ENCODE data around the gene MYMK. TPM values are rescaled to one million over a fixed set of nuclear protein-coding genes. Genes with fewer than 3 reads are reported as not detected.

Gene MYMK
- total and polyA plus RNA-seq, 2 of the 4 experiments (the other 2 are of a cell fraction), result not detected

DNA sequence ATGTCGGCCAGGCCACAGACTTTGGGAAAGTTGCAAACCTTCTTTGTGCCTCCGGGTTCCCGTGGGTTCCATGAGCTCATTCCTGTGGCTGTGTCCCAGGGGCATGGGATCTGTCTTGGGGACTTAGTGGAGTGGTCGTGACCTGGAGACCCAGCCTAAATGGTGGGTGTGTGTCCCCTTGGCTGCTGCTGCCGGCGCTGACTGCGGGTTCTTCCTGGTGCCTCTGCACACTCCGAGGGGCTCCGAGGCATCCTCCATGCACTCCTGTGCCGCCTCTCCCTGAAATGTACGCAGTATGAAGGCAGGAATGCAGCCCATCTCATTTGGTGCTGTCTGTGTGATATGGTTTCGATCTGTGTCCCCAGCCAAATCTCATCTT is 24.9 kb downstream of the MYMK start:
- dilution Hi-C loops (cut with HindIII; ENCODE audit: low sequenced_read_pairs, unreplicated experiment), result no loop called here
- POLR2A ChIA-PET (ENCODE audit: unreplicated experiment), result no interaction called here
- no peak overlapping the region for H2BK5ac ChIP-seq (ENCODE audit: low read depth, low read length, poor library complexity, severe bottlenecking)
- DNase-seq (no peak), ATAC-seq (ENCODE audit: low read depth) (no peak)
- no peak overlapping the region for H2AFZ ChIP-seq (replicated peaks; ENCODE audit: low read length, poor library complexity)
- WGBS, 2 experiments (ENCODE audit: extremely low coverage in 2 of 2, insufficient read length in 1 of 2), result 100% methylated on average over 1 of the region's 12 CpGs; no CpG with 5 or more reads in 1 of the 2 experiments
- no peak overlapping the region for H4K8ac ChIP-seq (ENCODE audit: low read depth in 2 of 2, low read length in 2 of 2)
- H2AK9ac ChIP-seq (replicated peaks; ENCODE audit: low read depth, low read length, poor library complexity), result no peak overlapping the region
- no peak overlapping the region for H2BK15ac ChIP-seq (ENCODE audit: low read depth, low read length)
- H3K27ac ChIP-seq (ENCODE audit: insufficient read depth, low read length), result no peak overlapping the region
- H2AK5ac ChIP-seq (ENCODE audit: low read depth, low read length), result no peak overlapping the region
- peaks cover 42% of the 10 kb centered on the region for H3K27me3 ChIP-seq (ENCODE audit: control insufficient read depth, insufficient read depth, low read length)
- in situ Hi-C loops (cut with MboI; ENCODE audit: low sequenced_read_pairs), result loop anchor here (25.0 kb wide), 1 partner anchor 463 kb away; the partner anchor contains the start of gene GTF3C5
- intact Hi-C loops (cut with micrococcal nuclease), result no loop called here
- no peak overlapping the region for H2BK120ac ChIP-seq (ENCODE audit: low read depth, low read length)
- H3K18ac ChIP-seq (ENCODE audit: low read depth, low read length), result no peak overlapping the region
- no peak overlapping the region for H3K9ac ChIP-seq (ENCODE audit: low read depth, low read length)
- no peak overlapping the region for H3K4ac ChIP-seq (ENCODE audit: low read depth, low read length)
- no peak overlapping the region for H3K56ac ChIP-seq (ENCODE audit: extremely low read depth, insufficient read depth, low read length)
- CTCF ChIA-PET, result interaction anchor here (0.9 kb wide), 2 partner anchors 9 to 478 kb away, joined by 3 read pairs; no protein-coding TSS in a partner anchor
- no TSS peak for BruUV-seq (replicated peaks)
- H4K5ac ChIP-seq (ENCODE audit: low read depth, low read length), result no peak overlapping the region
- no peaks in the 10 kb centered on the region for H3K4me1 ChIP-seq (ENCODE audit: control insufficient read depth, insufficient read depth, low read length)
- no peak overlapping the region for H3K4me2 ChIP-seq (ENCODE audit: low read depth, low read length)
- no peak overlapping the region for H3K23ac ChIP-seq (ENCODE audit: low read depth, low read length)
- no peaks in the 10 kb centered on the region for H3K36me3 ChIP-seq (ENCODE audit: control insufficient read depth, insufficient read depth, low read length)
- H3K79me1 ChIP-seq (ENCODE audit: low read depth in 1 of 2, low read length in 2 of 2), result no peaks in the 10 kb centered on the region
- no peaks in the 10 kb centered on the region for H4K20me1 ChIP-seq (ENCODE audit: insufficient read depth, low read length)
- H3K4me3 ChIP-seq (ENCODE audit: insufficient read depth, low read depth, low read length), result no peak overlapping the region
- no peak overlapping the region for H3K14ac ChIP-seq (replicated peaks; ENCODE audit: low read depth, low read length)
- no peak overlapping the region for H2BK20ac ChIP-seq (ENCODE audit: low read depth, low read length)
- H3K9me3 ChIP-seq (ENCODE audit: control insufficient read depth, insufficient read depth, low read length), result peaks cover 11% of the 10 kb centered on the region
- H3K9me1 ChIP-seq (ENCODE audit: insufficient read depth, low read length), result peaks cover 5% of the 10 kb centered on the region; the same call in 1 of the 2 replicates
- H4K91ac ChIP-seq (ENCODE audit: insufficient read depth, low read depth, low read length), result no peak overlapping the region
- TF ChIP-seq BHLHE40 (IDR thresholded peaks at IDR 0.05; ENCODE audit: low read depth, low read length) (no peak), CEBPB (IDR thresholded peaks at IDR 0.05; ENCODE audit: low read depth, low read length) (no peak), RFX5 (IDR thresholded peaks at IDR 0.05; ENCODE audit: low read depth, low read length) (no peak), MAFK (IDR thresholded peaks at IDR 0.05; ENCODE audit: low read depth, low read length) (no peak), RCOR1 (IDR thresholded peaks at IDR 0.05; ENCODE audit: insufficient replicate concordance, low read length) (no peak)
- TF ChIP-seq, protein P1, sequence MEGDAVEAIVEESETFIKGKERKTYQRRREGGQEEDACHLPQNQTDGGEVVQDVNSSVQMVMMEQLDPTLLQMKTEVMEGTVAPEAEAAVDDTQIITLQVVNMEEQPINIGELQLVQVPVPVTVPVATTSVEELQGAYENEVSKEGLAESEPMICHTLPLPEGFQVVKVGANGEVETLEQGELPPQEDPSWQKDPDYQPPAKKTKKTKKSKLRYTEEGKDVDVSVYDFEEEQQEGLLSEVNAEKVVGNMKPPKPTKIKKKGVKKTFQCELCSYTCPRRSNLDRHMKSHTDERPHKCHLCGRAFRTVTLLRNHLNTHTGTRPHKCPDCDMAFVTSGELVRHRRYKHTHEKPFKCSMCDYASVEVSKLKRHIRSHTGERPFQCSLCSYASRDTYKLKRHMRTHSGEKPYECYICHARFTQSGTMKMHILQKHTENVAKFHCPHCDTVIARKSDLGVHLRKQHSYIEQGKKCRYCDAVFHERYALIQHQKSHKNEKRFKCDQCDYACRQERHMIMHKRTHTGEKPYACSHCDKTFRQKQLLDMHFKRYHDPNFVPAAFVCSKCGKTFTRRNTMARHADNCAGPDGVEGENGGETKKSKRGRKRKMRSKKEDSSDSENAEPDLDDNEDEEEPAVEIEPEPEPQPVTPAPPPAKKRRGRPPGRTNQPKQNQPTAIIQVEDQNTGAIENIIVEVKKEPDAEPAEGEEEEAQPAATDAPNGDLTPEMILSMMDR (conservative IDR thresholded peaks at IDR 0.05; ENCODE audit: low read depth, low read length), result no peak
